HG02970 (cell line): Measurements from ENCODE around the gene XK.
A peak's percentile ranks its signal among the peaks of the same experiment; 100 is the strongest.
"Not testable (repeated sequence)": the region's sequence is repeated elsewhere in the genome, so short reads cannot be mapped to it uniquely, and the experiment has no call there.

Experiments
- ATAC-seq: cut with Tn5 transposase; IDR thresholded peaks from one replicate; pipeline ENCODE4 v1.9.1; 2021; ENCODE audit warnings: mild to moderate bottlenecking, moderate library complexity, moderate number of reproducible peaks; ENCODE audit not compliant: unreplicated experiment, low FRiP score

Gene XK

DNA sequence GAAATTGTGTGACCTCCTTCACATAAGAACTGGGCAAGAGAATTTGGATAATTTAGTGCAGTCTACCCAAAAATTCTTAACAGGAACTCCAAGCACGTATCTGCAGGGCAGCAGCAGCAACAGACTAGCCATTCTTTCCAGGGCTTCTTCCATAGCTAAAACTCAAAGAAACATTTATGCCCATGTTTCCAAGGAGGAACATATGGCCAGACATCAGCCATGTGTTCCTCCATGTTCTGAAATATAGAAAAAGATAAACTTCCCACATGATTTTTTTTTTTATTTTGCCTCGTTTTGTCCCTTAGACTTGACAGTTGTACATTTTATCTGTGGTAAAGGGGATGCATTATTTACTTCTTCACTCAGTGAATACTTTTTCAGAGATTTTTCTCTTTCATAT, 66.7 kb downstream of the XK start:
- ATAC-seq = no peak

GRCh38 chrX:37752936-37753335, 67.3 kb downstream of the XK start:
- ATAC-seq = no peak

DNA sequence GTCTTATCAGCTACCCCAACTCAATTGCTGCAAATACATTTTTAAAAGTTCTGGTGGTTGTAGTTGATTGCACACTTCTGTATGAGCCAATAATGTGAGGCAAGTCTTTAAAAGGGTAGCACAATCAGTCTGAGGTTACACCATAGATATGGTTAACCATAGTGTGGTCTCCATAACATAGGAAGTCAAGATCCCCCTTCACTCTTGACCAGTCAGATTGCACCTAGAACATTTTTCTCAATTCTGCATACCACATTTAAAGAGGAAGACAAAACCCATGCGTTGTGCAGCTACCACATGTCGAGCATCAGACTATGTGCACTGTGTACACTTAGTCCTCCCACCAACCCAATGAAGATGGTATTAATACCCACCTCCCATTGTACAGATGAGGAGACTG, 67.8 kb downstream of the XK start:
- no peak for ATAC-seq

DNA sequence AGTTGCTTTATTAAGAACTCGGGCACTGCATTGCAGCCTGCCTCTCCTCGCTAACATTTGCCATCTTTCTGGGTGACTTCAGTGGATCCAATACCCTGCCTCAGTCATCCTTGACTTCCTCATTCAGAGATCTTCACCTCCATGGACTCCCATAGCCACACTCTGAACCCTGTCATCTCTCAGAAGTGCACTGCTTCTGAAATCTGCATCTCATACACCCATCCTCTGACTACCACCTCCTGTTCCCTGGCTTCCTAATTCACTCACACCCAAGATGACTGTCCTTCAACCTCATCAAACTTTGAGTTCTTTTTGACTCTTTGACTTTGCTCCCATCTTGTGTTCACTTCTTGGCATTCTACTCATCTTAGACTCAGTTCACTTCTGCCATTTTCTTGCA, 68.9 kb downstream of the XK start:
- peak; percentile 11 for ATAC-seq

GRCh38 chrX:37755025-37755424, 69.4 kb downstream of the XK start:
- ATAC-seq = peak; percentile 90

DNA sequence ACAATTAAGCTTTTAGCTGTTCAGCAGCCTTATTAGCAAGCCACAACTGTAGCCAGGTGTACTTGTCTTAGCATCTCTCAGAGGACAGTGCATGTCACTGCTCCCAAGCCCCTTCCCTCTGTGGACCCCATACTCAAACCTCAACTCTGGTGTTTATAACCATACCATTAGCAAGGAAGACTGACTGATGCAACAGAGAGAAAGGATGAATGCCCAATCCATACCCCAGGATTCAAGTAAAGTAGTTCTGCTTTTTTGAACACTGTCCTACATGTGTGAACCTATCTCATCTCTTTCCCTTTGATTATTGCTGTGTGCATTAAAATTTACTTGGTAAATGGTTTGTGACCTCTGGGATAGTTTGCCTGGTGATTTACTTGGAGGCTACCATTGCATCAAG, 71.5 kb downstream of the XK start:
- ATAC-seq = no peak

DNA sequence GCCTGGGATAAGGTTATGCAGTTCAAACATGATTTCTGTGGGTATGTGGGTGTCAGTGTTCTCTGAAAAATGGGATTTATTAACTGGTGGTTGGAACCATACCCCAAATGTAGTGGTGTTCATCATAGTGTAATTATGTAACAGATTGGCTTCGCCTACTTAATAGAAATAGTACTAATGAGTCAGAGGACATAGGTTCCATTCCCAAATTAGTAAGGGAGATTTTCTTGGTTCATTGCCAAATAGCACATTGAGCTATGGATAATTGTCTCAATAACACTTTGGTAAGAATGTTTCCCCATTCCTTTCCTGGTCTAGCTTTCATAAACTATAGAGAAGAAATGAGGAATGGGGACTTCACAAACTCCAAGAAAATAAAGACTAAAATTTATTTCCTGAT, 73.8 kb downstream of the XK start:
- no peak for ATAC-seq

DNA sequence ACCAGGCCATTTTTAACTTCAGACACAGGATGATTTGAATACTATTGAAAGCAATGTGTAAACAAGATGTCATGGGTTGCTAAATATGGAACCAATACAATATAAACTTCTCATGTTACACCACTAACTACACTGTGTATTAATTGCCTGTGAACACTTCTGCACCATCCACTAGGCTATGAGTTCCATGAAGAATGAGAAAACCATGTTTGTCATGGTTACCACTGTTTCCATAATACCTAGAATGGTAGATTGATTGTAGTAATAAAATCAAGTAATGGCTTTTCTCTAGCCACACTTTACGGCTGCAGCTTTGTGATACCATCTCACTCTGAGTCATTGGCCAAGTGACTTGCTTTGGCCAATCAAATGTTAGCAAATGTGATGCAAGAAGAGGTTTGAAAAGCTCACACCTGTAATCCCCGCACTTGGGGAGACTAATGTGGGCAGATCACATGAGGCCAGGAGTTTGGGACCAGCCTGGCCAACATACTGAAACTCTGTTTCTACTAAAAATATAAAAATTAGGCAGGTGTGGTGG, 74.4 kb downstream of the XK start:
- no peak for ATAC-seq

- no peak for ATAC-seq
Measured at GRCh38 chrX:37763400-37763799, 77.8 kb downstream of the XK start.

DNA sequence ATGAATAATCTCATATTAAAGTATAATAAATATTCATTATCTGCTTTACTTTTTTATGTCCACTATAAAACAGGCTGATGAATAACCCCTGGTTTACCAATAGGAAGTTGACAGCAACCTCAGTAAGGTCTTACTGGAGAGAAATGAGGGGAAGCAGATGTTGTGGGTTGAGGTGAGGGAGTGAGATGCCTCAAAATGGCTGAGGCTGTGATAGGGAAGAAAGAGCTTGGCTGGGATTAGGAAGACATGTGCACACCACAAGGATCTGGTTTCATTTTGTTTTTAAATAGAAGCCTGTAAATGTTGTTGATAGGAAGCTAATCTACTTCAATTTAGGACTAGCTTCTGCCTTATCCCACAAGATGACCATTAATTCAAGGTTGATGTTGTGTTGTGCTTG, 79.9 kb downstream of the XK start:
- ATAC-seq = no peak

- no peak for ATAC-seq
Measured at GRCh38 chrX:37767430-37767829, 81.8 kb downstream of the XK start.

DNA sequence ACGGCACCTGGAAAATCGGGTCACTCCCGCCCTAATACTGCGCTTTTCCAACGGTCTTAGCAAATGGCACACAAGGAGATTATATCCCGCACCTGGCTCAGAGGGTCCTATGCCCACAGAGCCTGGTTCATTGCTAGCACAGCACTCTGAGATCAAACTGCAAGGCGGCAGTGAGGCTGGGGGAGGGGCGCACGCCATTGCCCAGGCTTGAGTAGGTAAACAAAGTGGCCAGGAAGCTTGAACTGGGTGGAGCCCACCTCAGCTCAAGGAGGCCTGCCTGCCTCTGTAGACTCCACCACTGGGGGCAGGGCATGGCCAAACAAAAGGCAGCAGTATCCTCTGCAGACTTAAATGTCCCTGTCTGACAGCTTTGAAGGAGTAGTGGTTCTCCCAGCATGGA, 83.3 kb downstream of the XK start:
- not testable (repeated sequence) for ATAC-seq

- no peak for ATAC-seq
Measured at GRCh38 chrX:37776283-37776986, 90.8 kb downstream of the XK start.

DNA sequence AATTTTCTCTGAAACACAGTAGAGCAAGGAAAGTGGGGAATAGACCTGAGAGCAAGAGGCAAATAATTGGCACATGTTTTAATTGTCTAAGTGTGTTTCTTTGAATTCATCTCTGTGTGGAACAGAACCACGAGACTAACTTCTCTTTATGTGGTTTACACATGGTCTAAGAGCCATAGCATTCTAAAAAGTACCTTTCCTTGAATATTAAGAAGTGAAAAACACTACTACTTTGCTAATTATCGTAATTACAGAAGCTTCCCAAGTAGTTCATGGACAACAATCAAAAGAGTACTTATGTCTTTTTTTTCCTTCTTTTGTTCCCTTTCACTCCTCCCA, 91.4 kb downstream of the XK start:
- ATAC-seq = no peak

GRCh38 chrX:37779857-37780256, 94.3 kb downstream of the XK start, which contains the start of gene CYBB:
TSS of gene CYBB (plus strand) at chrX:37780059. CDS start at chrX:37780078, 19 bp downstream.
- ATAC-seq = no peak

- ATAC-seq = no peak
Measured at GRCh38 chrX:37781081-37781480, 95.5 kb downstream of the XK start.
